ENCODE results near the gene ARRB2.

DNA sequence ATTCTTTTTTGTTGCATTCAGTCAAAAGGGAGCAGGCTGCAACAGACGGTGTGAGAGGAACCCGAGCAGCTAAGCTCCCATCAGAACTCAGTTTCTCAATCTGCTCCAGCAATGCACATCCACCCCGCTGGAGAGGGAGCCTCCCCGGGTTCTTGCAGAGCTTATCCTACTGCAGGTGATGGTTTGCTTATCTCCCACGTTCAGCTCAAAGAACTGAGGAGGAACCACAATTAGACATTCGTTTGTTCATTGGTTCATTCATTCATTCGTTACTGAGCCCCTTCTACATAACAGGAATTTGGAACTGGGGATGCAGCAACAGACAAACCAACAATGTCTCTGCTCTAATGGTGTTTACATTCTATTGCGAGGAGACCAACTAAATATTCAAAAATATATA lies 46.7 kb upstream of the ARRB2 start:
- no peak for TF ChIP-seq JUND (IDR thresholded peaks at IDR 0.05)
- TF ChIP-seq, protein P1, sequence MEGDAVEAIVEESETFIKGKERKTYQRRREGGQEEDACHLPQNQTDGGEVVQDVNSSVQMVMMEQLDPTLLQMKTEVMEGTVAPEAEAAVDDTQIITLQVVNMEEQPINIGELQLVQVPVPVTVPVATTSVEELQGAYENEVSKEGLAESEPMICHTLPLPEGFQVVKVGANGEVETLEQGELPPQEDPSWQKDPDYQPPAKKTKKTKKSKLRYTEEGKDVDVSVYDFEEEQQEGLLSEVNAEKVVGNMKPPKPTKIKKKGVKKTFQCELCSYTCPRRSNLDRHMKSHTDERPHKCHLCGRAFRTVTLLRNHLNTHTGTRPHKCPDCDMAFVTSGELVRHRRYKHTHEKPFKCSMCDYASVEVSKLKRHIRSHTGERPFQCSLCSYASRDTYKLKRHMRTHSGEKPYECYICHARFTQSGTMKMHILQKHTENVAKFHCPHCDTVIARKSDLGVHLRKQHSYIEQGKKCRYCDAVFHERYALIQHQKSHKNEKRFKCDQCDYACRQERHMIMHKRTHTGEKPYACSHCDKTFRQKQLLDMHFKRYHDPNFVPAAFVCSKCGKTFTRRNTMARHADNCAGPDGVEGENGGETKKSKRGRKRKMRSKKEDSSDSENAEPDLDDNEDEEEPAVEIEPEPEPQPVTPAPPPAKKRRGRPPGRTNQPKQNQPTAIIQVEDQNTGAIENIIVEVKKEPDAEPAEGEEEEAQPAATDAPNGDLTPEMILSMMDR (IDR thresholded peaks at IDR 0.05; ENCODE audit: low read depth, low read length, missing input control) = no peak
- TF ChIP-seq EGR1 (IDR thresholded peaks at IDR 0.05; ENCODE audit: low read depth in 2 of 2) = no peak
- no peak for TF ChIP-seq YY1 (IDR thresholded peaks at IDR 0.05)
- no peak for TF ChIP-seq RXRA (IDR thresholded peaks at IDR 0.05)
- TF ChIP-seq TAF1 (conservative IDR thresholded peaks at IDR 0.05) = no peak
- TF ChIP-seq REST (IDR thresholded peaks at IDR 0.05) = no peak
- TF ChIP-seq, protein P2, sequence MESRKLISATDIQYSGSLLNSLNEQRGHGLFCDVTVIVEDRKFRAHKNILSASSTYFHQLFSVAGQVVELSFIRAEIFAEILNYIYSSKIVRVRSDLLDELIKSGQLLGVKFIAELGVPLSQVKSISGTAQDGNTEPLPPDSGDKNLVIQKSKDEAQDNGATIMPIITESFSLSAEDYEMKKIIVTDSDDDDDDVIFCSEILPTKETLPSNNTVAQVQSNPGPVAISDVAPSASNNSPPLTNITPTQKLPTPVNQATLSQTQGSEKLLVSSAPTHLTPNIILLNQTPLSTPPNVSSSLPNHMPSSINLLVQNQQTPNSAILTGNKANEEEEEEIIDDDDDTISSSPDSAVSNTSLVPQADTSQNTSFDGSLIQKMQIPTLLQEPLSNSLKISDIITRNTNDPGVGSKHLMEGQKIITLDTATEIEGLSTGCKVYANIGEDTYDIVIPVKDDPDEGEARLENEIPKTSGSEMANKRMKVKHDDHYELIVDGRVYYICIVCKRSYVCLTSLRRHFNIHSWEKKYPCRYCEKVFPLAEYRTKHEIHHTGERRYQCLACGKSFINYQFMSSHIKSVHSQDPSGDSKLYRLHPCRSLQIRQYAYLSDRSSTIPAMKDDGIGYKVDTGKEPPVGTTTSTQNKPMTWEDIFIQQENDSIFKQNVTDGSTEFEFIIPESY (IDR thresholded peaks at IDR 0.05) = no peak
- no peak for TF ChIP-seq RAD21 (IDR thresholded peaks at IDR 0.05)
